ENCODE data around the gene ATRX.

GRCh38 chrX:77733342-77733741 is 52.7 kb downstream of the ATRX start:
- TF ChIP-seq, protein P1, sequence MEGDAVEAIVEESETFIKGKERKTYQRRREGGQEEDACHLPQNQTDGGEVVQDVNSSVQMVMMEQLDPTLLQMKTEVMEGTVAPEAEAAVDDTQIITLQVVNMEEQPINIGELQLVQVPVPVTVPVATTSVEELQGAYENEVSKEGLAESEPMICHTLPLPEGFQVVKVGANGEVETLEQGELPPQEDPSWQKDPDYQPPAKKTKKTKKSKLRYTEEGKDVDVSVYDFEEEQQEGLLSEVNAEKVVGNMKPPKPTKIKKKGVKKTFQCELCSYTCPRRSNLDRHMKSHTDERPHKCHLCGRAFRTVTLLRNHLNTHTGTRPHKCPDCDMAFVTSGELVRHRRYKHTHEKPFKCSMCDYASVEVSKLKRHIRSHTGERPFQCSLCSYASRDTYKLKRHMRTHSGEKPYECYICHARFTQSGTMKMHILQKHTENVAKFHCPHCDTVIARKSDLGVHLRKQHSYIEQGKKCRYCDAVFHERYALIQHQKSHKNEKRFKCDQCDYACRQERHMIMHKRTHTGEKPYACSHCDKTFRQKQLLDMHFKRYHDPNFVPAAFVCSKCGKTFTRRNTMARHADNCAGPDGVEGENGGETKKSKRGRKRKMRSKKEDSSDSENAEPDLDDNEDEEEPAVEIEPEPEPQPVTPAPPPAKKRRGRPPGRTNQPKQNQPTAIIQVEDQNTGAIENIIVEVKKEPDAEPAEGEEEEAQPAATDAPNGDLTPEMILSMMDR (IDR thresholded peaks at IDR 0.05), result no peak
- no peak for TF ChIP-seq POLR2A (IDR thresholded peaks at IDR 0.05)

Data from testis (tissue), 2 donors.